ENCODE results near the gene CRYGN.
A peak's percentile ranks its signal among the peaks of the same experiment; 100 is the strongest.

Gene CRYGN

DNA sequence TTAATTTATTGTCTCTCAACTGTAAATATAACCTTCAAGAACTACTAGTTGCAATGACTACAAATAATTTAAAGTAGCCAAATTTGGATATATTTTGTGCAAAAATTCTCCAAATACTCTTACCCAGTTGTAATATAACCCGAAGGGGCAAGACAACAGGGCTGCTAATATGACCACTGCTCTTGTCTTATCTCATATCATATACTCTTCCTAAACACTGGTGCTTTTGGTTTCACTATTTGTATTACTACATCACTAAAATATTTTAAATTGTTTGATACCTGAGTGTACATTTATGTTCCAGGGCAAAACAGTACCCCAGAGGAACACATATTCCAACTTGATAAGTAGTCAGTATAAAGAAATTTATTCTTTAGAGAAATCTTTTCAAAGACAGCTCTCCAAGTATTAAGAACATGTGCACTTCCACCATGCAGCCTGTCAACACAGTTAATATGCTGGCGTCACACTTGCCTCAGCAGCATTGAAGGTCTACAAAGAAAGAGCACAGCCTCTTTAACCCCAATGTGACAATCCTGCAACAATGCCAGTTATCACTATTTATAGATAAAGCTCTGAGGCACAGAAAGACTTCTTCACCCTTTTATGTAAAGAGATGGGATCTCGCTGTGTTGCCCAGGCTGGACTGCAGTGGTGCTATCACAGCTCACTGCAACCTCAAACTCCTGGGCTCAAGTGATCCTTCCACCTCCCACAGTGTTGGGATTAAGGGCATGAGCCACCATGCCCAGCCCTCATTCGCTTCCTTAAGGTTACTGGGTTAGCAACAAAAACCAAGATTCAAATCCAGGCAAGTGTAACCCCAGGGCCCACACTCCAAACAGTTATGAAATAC is 41.9 kb upstream of the CRYGN start:
- Histone ChIP-seq H2AFZ (ENCODE audit: low read depth) (no peak overlapping the region), H3K4me1 (ENCODE audit: low read depth, poor library complexity, severe bottlenecking) (peaks cover 46% of the 10 kb centered on the region), H4K20me1 (ENCODE audit: insufficient read depth) (peaks cover 29% of the 10 kb centered on the region), H3K79me2 (ENCODE audit: insufficient read depth, low read depth) (peaks cover 97% of the 10 kb centered on the region), H3K4me3 (IDR thresholded peaks at IDR 0.05; ENCODE audit: insufficient read depth, low read depth, low read length) (no peak overlapping the region), H3K27ac (no peak overlapping the region), H3K4me2 (no peak overlapping the region), H3K9ac (no peak overlapping the region), H3K27me3 (ENCODE audit: insufficient read depth, low read depth) (no peaks in the 10 kb centered on the region), H3K36me3 (ENCODE audit: insufficient read depth) (0 out of 2 replicates have a peak, but pooled peaks cover 7% of the 10 kb centered on the region)
- TF ChIP-seq, protein P1, sequence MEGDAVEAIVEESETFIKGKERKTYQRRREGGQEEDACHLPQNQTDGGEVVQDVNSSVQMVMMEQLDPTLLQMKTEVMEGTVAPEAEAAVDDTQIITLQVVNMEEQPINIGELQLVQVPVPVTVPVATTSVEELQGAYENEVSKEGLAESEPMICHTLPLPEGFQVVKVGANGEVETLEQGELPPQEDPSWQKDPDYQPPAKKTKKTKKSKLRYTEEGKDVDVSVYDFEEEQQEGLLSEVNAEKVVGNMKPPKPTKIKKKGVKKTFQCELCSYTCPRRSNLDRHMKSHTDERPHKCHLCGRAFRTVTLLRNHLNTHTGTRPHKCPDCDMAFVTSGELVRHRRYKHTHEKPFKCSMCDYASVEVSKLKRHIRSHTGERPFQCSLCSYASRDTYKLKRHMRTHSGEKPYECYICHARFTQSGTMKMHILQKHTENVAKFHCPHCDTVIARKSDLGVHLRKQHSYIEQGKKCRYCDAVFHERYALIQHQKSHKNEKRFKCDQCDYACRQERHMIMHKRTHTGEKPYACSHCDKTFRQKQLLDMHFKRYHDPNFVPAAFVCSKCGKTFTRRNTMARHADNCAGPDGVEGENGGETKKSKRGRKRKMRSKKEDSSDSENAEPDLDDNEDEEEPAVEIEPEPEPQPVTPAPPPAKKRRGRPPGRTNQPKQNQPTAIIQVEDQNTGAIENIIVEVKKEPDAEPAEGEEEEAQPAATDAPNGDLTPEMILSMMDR (conservative IDR thresholded peaks at IDR 0.05; ENCODE audit: low read depth, low read length): no peak

DNA sequence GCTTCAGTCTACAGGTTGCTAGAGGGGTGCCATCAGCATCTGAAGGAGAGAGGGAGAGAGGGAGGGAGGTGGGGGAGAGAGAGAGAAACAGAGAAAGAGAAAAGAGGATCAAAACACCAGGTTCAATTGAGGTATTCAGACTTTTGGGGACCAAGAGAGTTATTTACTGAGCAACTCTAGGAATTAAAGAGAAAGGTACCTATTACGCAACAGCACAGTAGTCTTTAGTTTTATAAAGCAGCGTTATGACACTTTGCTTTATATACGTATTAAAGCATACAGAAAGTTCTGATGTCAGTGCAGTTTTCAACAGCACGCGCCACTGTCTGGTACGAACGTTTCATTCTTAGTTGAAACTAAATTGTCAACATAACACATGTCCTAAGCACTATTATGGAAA is 37.9 kb upstream of the CRYGN start:
- H3K4me1 ChIP-seq (ENCODE audit: low read depth, poor library complexity, severe bottlenecking): peaks cover 70% of the 10 kb centered on the region

DNA sequence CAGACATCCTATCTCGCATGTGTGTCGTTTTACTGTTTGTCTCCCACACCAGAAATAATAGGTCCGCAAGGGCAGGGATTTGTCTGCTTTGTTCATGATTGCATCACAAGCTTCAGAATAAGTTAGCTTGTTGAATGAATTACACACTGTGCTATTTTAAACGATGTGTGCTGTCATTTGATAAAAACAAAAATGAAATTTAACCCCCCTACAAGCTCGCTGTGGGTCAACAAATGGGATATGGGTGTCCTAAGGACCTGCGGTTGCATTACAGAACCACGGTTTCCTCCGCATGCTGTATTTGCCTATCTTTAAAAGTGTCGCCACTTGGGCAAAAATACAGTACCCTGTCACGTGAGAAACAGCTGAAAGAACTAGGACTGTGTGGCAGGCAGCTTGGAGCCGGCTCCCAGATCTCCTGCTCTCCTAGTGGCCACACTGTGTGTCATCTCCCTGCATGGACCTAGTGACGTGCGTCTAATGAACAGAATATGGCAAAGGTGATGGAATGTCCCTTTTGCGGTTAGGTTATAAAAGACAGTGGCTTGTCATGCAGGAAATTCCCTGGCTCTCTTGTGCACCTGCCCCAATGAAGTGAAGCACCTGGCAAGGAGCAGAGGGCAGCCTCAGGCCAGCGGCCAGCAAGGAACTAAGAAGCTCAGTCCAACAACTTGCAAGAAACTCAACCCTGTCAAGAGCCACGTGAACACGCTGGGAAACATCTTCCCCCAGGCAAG is 32.9 kb upstream of the CRYGN start:
- Histone ChIP-seq H3K4me3 (IDR thresholded peaks at IDR 0.05; ENCODE audit: insufficient read depth, low read depth, low read length) (no peak overlapping the region), H4K20me1 (ENCODE audit: insufficient read depth) (no peaks in the 10 kb centered on the region), H3K79me2 (ENCODE audit: insufficient read depth, low read depth) (peaks cover 64% of the 10 kb centered on the region), H3K27ac (peak overlapping the region; percentile 88), H3K9ac (peak overlapping the region; percentile 60), H3K4me2 (peak overlapping the region; percentile 88), H2AFZ (ENCODE audit: low read depth) (peak overlapping the region; percentile 1; the same call in 1 of the 2 replicates), H3K36me3 (ENCODE audit: insufficient read depth) (peaks cover 21% of the 10 kb centered on the region; the same call in 1 of the 2 replicates), H3K4me1 (ENCODE audit: low read depth, poor library complexity, severe bottlenecking) (peaks cover 85% of the 10 kb centered on the region), H3K27me3 (ENCODE audit: insufficient read depth, low read depth) (no peaks in the 10 kb centered on the region)
- TF ChIP-seq, protein P1 (conservative IDR thresholded peaks at IDR 0.05; ENCODE audit: low read depth, low read length): peak; percentile 36; the same call in 1 of the 2 replicates

More for the DNA sequence above, 37.9 kb upstream of the CRYGN start:
- TF ChIP-seq, protein P1 (conservative IDR thresholded peaks at IDR 0.05; ENCODE audit: low read depth, low read length): no peak
- Histone ChIP-seq H3K4me2 (no peak overlapping the region), H3K27me3 (ENCODE audit: insufficient read depth, low read depth) (no peaks in the 10 kb centered on the region), H3K36me3 (ENCODE audit: insufficient read depth) (no peaks in the 10 kb centered on the region), H3K9ac (no peak overlapping the region), H3K4me3 (IDR thresholded peaks at IDR 0.05; ENCODE audit: insufficient read depth, low read depth, low read length) (no peak overlapping the region), H3K79me2 (ENCODE audit: insufficient read depth, low read depth) (peaks cover 91% of the 10 kb centered on the region), H2AFZ (ENCODE audit: low read depth) (no peak overlapping the region), H4K20me1 (ENCODE audit: insufficient read depth) (peaks cover 10% of the 10 kb centered on the region; the same call in 1 of the 2 replicates), H3K27ac (no peak overlapping the region)

DNA sequence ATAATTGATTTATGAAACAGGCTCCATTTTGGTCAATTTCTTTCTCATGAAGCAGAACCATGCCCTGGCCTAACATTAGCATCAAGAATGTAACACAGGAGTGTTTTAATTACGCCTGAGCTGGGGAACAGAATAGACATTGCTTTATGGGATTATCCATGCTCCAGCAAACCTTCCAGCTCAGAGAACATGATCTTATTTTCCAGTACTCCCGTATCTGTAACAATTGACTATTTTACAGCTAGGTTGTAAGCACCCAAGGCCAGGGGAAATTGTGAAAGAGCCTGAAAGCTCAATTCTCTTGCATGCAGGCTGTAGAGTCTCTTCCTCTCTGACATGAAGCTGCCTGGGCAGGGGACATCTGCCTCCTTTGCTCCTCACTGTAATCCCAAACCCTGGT is 30.8 kb upstream of the CRYGN start:
- TF ChIP-seq, protein P1 (conservative IDR thresholded peaks at IDR 0.05; ENCODE audit: low read depth, low read length): no peak
- H3K27me3 ChIP-seq (ENCODE audit: insufficient read depth, low read depth): no peaks in the 10 kb centered on the region
- H3K79me2 ChIP-seq (ENCODE audit: insufficient read depth, low read depth): peaks cover 43% of the 10 kb centered on the region
- H2AFZ ChIP-seq (ENCODE audit: low read depth): no peak overlapping the region
- H3K4me3 ChIP-seq (IDR thresholded peaks at IDR 0.05; ENCODE audit: insufficient read depth, low read depth, low read length): no peak overlapping the region
- no peaks in the 10 kb centered on the region for H4K20me1 ChIP-seq (ENCODE audit: insufficient read depth)
- H3K4me2 ChIP-seq: peak overlapping the region; percentile 88
- H3K9ac ChIP-seq: peak overlapping the region; percentile 60; the same call in 1 of the 2 replicates
- peak overlapping the region; percentile 88; the same call in 1 of the 2 replicates for H3K27ac ChIP-seq
- H3K4me1 ChIP-seq (ENCODE audit: low read depth, poor library complexity, severe bottlenecking): peaks cover 69% of the 10 kb centered on the region
- H3K36me3 ChIP-seq (ENCODE audit: insufficient read depth): peaks cover 27% of the 10 kb centered on the region; the same call in 1 of the 2 replicates

Data from KMS-11 (cell line).